ENCODE results near the gene IFNAR2. TPM values are rescaled to one million over a fixed set of nuclear protein-coding genes. Genes with fewer than 3 reads are reported as not detected.

The IFNAR2 gene
- total RNA-seq (2022) (7.3 and 8.8 TPM in 2 replicates), Bru-seq, nascent RNA (percentile 59 among the genes with signal in this experiment), BruChase-seq, experiment 1, labeled RNA remaining after a 6-hour chase (percentile 89 among the genes with signal in this experiment), BruChase-seq, experiment 2, labeled RNA remaining after a 2-hour chase (percentile 88 among the genes with signal in this experiment)
- long read RNA-seq, transcript IFNAR2-204 (9 exons, 1,389 nt) = major isoform, 7 of 8 reads
- long read RNA-seq, partial matches to known transcripts = 1 of 8 reads
- long read RNA-seq, other reads (novel, unspliced or antisense) = 0 of 8 reads

DNA sequence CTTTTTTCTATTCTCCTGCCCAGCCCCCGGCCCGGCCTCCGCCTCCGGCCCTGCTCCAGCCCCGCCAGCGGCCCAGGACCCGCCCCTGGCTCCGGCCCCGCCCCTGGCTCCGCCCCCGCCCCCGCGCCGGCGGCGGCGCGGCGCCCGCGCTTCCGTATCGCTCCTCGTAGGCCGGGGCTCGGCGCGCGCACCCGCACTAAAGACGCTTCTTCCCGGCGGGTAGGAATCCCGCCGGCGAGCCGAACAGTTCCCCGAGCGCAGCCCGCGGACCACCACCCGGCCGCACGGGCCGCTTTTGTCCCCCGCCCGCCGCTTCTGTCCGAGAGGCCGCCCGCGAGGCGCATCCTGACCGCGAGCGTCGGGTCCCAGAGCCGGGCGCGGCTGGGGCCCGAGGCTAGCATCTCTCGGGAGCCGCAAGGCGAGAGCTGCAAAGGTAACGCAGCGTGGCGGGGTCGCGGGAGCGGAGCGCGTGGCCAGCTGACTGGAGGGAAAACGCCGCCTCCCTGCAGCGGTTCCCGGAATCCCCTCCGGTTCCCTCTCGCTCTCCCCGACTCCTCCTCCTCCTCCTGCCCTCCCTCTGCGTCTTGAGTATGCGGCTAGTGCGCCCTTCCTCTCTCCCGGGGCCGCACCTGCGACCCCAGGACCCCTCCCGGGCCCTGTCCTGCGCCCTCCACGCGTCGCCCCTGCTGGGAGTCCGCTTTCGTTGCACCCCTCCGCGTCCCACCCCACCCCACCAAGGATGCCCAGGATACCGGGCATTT, at the start of gene IFNAR2:
TSS of gene IFNAR2 (plus strand) at position 155 of the 761 bp plus-strand sequence. CDS start 11,985 bp downstream, outside the sequence.
- Mint-ChIP-seq H3K36me3 (ENCODE audit: insufficient read depth, unreplicated experiment) (peaks cover 6% of the 10 kb centered on the region), H3K9me3 (ENCODE audit: unreplicated experiment) (no peaks in the 10 kb centered on the region), H3K27me3 (ENCODE audit: insufficient read depth, unreplicated experiment) (no peaks in the 10 kb centered on the region), H3K4me3 (ENCODE audit: unreplicated experiment) (peak within 1 kb of the TSS; percentile 82), H3K4me1 (ENCODE audit: insufficient read depth, unreplicated experiment) (peaks cover 23% of the 10 kb centered on the region), H3K27ac (ENCODE audit: low read depth, unreplicated experiment) (no peak within 1 kb of the TSS)
- no TSS peak for BruUV-seq (replicated peaks)
- intact Hi-C loops (cut with micrococcal nuclease) = loop anchor here (10.0 kb wide), 1 partner anchor 95 kb away; the partner anchor contains the start of gene IFNAR1
- POLR2A ChIA-PET = interaction anchor here (0.6 to 3.5 kb wide), 19 partner anchors 9 to 458 kb away, joined by 3 to 21 read pairs (median 5); partner anchors contain the start of genes IFNAR1, IL10RB, PAXBP1 and TMEM50B
- CTCF ChIA-PET = interaction anchor here (1.0 to 1.1 kb wide), 2 partner anchors 10 to 37 kb away, joined by 3 to 4 read pairs; no protein-coding TSS in a partner anchor
- TF ChIP-seq, protein P1, sequence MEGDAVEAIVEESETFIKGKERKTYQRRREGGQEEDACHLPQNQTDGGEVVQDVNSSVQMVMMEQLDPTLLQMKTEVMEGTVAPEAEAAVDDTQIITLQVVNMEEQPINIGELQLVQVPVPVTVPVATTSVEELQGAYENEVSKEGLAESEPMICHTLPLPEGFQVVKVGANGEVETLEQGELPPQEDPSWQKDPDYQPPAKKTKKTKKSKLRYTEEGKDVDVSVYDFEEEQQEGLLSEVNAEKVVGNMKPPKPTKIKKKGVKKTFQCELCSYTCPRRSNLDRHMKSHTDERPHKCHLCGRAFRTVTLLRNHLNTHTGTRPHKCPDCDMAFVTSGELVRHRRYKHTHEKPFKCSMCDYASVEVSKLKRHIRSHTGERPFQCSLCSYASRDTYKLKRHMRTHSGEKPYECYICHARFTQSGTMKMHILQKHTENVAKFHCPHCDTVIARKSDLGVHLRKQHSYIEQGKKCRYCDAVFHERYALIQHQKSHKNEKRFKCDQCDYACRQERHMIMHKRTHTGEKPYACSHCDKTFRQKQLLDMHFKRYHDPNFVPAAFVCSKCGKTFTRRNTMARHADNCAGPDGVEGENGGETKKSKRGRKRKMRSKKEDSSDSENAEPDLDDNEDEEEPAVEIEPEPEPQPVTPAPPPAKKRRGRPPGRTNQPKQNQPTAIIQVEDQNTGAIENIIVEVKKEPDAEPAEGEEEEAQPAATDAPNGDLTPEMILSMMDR (IDR thresholded peaks at IDR 0.05; ENCODE audit: unreplicated experiment) = no peak
- DNase-seq (ENCODE audit: unreplicated experiment) = peak; percentile 54

DNA sequence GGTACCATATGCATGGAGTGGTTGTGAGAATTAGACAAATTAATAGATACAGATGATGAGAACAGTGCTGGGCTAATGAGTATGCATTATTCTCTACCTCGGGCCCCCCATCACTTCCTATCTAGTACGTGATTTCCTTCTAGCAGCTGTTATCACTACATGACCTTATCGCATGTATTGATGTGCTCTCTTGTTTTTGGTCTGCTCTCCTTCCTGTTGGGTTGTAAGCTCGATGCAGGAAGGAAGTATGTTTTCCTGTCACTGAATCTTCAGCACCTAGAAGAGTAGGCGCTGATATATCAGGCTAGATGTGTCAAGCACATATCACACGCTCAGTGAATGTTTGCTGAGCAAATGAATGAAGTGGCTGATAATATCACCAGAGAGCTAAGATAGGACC, 43.9 kb upstream of the IFNAR2 start:
- ChIA-PET POLR2A (interaction anchor here (1.2 kb wide), 1 partner anchor 10 kb away, joined by 4 read pairs; no protein-coding TSS in a partner anchor), CTCF (interaction anchor here (0.6 to 1.9 kb wide), 5 partner anchors 11 to 353 kb away, joined by 3 to 9 read pairs (median 3); no protein-coding TSS in a partner anchor)
- no peaks in the 10 kb centered on the region for H3K9me3 Mint-ChIP-seq (ENCODE audit: unreplicated experiment)
- no peaks in the 10 kb centered on the region for H3K4me1 Mint-ChIP-seq (ENCODE audit: insufficient read depth, unreplicated experiment)
- H3K4me3 Mint-ChIP-seq (ENCODE audit: unreplicated experiment) = no peak overlapping the region
- no TSS peak for BruUV-seq (replicated peaks)
- no peak overlapping the region for H3K27ac Mint-ChIP-seq (ENCODE audit: low read depth, unreplicated experiment)
- intact Hi-C loops (cut with micrococcal nuclease) = no loop called here
- DNase-seq (ENCODE audit: unreplicated experiment) = no peak
- TF ChIP-seq, protein P1 (IDR thresholded peaks at IDR 0.05; ENCODE audit: unreplicated experiment) = no peak
- H3K27me3 Mint-ChIP-seq (ENCODE audit: insufficient read depth, unreplicated experiment) = peaks cover 59% of the 10 kb centered on the region
- no peaks in the 10 kb centered on the region for H3K36me3 Mint-ChIP-seq (ENCODE audit: insufficient read depth, unreplicated experiment)

DNA sequence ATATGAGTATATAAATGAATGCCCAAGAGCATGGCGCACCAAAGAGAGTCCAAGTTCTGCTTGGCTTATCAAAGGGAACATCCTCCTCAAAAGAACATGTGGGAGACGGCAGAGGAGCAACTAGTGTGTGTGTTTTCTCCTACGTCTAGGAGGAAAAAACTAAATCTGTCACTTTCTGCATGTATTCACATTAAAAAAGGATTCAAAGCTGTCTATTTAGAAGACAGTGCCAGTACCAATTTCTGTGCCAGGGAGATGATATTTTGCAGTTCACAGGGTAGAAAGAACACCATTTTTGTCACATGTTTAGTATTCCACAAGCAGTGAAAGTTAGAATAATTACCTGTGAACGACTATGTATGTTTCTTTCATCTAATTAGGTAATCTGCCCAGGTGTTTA, 42.5 kb upstream of the IFNAR2 start:
- TF ChIP-seq, protein P1 (IDR thresholded peaks at IDR 0.05; ENCODE audit: unreplicated experiment) = no peak
- H3K27ac Mint-ChIP-seq (ENCODE audit: low read depth, unreplicated experiment) = no peak overlapping the region
- H3K27me3 Mint-ChIP-seq (ENCODE audit: insufficient read depth, unreplicated experiment) = peaks cover 73% of the 10 kb centered on the region
- no peaks in the 10 kb centered on the region for H3K36me3 Mint-ChIP-seq (ENCODE audit: insufficient read depth, unreplicated experiment)
- no peak for DNase-seq (ENCODE audit: unreplicated experiment)
- ChIA-PET CTCF (interaction anchor here (0.7 kb wide), 1 partner anchor 55 kb away, joined by 6 read pairs; no protein-coding TSS in a partner anchor), POLR2A (interaction anchor here (0.7 kb wide), 1 partner anchor 416 kb away, joined by 6 read pairs; the partner anchor contains the start of gene PAXBP1)
- H3K9me3 Mint-ChIP-seq (ENCODE audit: unreplicated experiment) = no peaks in the 10 kb centered on the region
- intact Hi-C loops (cut with micrococcal nuclease) = no loop called here
- no peaks in the 10 kb centered on the region for H3K4me1 Mint-ChIP-seq (ENCODE audit: insufficient read depth, unreplicated experiment)
- H3K4me3 Mint-ChIP-seq (ENCODE audit: unreplicated experiment) = no peak overlapping the region
- no TSS peak for BruUV-seq (replicated peaks)

DNA sequence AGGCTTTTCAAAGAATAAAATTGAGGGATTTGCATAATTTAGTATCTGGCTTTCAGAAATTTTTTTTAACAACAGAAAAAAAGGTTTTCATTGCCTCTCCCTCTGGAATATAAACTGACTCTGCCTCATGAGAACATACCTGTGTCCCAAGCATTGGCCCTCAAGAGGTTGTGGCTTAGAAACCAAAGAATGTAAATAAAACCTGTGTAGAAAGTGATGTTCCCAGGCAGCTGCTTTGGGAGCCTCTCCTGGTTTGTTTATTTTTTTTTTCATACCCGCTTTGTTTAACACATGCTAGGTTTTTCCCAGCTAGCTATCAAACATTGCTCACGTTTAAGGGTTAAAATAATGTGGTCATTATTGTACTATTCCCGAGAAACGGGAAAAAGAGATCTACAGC, 40.5 kb upstream of the IFNAR2 start:
- no peak overlapping the region for H3K27ac Mint-ChIP-seq (ENCODE audit: low read depth, unreplicated experiment)
- H3K4me3 Mint-ChIP-seq (ENCODE audit: unreplicated experiment) = no peak overlapping the region
- TF ChIP-seq, protein P1 (IDR thresholded peaks at IDR 0.05; ENCODE audit: unreplicated experiment) = no peak
- H3K36me3 Mint-ChIP-seq (ENCODE audit: insufficient read depth, unreplicated experiment) = no peaks in the 10 kb centered on the region
- no peaks in the 10 kb centered on the region for H3K9me3 Mint-ChIP-seq (ENCODE audit: unreplicated experiment)
- no TSS peak for BruUV-seq (replicated peaks)
- no peak for DNase-seq (ENCODE audit: unreplicated experiment)
- peaks cover 84% of the 10 kb centered on the region for H3K27me3 Mint-ChIP-seq (ENCODE audit: insufficient read depth, unreplicated experiment)
- ChIA-PET CTCF (interaction anchor here (0.5 to 1.4 kb wide), 6 partner anchors 8 to 257 kb away, joined by 3 to 5 read pairs (median 4); no protein-coding TSS in a partner anchor), POLR2A (interaction anchor here (0.6 to 0.8 kb wide), 2 partner anchors 195 to 319 kb away, joined by 3 read pairs; no protein-coding TSS in a partner anchor)
- H3K4me1 Mint-ChIP-seq (ENCODE audit: insufficient read depth, unreplicated experiment) = no peaks in the 10 kb centered on the region
- intact Hi-C loops (cut with micrococcal nuclease) = no loop called here

Measured in MCF 10A (cell line).